HG03135 (cell line): Measurements from ENCODE around the gene PAX9.
A peak's percentile ranks its signal among the peaks of the same experiment; 100 is the strongest.

Experiments
- ATAC-seq: cut with Tn5 transposase; IDR thresholded peaks from one replicate; pipeline ENCODE4 v1.9.1; 2021; ENCODE audit warnings: mild to moderate bottlenecking, moderate library complexity; ENCODE audit not compliant: unreplicated experiment

PAX9 gene

DNA sequence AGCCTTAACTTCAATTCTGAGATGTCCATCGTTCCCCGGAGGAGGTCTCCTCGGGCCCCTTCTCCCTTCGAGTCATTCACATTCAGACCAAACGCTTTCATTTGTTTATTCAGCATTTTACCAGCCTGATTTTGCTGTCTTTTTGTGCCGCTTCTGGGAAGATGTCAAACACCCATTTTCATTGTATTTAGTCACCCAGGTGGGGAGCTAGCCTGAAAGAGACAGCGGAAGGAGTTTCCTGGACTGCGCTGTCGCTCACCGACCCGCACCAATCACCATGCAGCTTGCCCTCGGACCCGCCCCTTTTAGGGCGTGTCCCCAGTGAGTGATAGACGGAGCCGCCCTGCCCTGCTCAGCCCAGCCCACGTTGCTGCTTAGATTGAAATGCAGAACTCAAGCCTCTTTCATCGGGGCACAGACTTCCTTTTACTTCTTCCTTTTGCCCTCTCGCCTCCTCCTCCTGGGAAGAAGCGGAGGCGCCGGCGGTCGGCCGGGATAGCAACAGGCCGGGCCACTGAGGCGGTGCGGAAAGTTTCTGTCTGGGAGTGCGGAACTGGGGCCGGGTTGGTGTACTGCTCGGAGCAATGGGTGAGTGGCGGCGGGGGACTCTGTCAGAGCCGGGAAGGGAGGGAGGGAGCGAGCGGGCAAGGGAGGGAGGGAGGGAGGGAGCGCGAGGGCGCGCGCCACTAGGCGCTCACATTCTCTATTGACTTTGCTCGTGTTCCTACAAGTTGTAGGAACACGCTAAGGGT is at the start of gene PAX9:
Gene PAX9 (plus strand): TSS at position 355 of the 752 bp plus-strand sequence. CDS start 230 bp downstream, at position 585.
- peak; percentile 79 for ATAC-seq

DNA sequence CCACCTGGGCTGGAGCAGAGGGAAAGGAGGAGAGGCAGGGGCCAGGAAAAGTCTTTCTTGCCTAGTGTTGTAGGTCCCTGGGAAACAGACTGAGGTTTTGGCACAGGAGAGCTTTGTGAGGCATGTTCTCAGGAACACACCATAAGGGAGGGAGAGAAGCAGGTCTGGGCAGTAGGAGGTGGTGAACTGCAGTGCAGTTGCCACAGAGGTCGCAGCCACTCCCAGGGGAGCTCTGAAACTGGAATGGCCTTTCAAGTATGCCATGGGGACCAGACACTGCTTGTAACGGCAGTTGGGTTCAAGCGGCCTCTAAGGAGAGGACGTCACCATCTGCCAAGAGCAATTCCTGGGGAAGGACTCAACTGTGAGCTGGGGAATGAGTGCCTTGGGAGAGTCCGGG is 43.8 kb upstream of the PAX9 start:
- no peak for ATAC-seq

- ATAC-seq = no peak
These were observed 43.0 kb upstream of the PAX9 start for GRCh38 chr14:36618641-36619040.

DNA sequence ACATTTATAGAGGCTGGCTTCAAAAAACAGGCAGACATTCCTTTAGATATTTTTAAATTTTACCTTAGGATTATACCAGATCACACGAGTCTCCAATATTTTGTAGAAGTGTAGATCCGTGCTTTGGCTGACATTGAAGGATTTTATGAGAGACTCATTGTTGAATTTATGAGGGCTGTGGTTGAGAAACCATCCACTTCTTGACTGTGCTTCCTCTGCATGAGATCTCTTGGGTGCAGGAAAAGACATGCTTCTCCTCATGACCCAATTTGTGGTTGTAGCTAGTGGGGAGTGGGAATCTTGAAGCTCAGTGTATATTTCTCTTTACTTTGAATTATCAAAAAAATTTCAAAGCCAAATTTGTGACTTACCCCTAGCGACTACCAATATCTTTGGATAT is 42.5 kb upstream of the PAX9 start:
- no peak for ATAC-seq

DNA sequence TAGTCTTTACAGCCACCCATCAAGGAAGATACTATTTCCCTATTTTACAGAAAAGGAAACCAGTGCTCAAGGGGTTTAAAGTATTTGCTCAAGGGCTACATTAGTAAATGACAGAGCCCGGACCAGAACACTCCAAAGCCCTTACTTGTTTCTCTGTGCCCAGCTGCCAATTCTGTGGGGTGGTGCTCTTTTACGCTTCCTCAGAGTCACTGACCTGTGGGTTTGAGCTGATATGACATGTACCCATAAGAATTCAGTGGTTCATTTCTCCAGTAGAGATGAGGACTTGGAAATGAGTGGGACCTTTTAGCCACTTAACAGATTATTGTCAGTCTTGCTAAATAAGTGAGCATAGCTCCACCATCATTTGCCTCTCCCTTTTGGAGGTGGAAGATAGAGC is 41.8 kb upstream of the PAX9 start:
- ATAC-seq = no peak

DNA sequence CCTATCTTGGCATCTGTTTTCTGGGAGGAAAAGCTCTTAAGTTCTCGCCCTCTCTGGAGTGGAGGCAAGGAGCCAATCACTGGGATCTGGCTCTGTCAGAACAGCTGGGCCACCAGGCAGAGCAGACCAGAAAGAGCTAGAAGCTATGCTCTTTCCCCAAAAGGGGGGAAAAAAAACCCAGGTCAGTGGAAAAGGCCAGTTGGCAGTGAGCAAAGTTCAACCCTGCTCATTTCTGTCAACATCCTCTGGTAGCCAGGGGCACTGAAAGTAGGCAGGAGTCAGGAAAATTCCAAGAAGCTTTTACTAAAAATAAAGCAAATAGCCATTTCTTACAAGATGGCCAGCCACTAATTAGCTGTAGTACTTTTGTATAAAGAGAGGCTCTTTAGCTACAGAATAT is 36.6 kb upstream of the PAX9 start:
- ATAC-seq = no peak

DNA sequence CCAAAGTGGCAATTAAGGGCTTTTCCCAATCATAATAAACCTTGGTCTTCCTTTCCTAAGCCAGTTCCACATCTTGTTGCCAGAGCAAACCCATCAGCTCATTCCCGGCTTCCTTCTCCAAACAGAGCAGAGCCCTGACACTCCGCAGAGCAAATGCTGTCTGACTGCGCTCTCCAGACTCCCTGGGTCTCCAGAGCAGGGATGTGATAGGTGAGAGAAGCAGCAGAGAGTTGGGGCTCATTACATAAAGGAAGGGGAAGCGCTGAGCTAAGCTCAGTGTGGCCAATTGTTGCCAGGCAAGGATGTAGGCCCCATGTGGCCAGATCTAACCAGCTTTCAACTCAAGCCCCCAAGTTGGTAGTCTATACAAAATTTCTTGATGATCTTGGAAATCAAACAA is 36.2 kb upstream of the PAX9 start:
- no peak for ATAC-seq

- ATAC-seq = no peak
These were observed 35.5 kb upstream of the PAX9 start for GRCh38 chr14:36626151-36626550.

GRCh38 chr14:36627981-36628380 is 33.7 kb upstream of the PAX9 start:
- ATAC-seq = no peak

GRCh38 chr14:36633580-36633979 is 28.1 kb upstream of the PAX9 start:
- no peak for ATAC-seq

- no peak for ATAC-seq
These were observed 14.8 kb upstream of the PAX9 start for GRCh38 chr14:36646664-36647416.

DNA sequence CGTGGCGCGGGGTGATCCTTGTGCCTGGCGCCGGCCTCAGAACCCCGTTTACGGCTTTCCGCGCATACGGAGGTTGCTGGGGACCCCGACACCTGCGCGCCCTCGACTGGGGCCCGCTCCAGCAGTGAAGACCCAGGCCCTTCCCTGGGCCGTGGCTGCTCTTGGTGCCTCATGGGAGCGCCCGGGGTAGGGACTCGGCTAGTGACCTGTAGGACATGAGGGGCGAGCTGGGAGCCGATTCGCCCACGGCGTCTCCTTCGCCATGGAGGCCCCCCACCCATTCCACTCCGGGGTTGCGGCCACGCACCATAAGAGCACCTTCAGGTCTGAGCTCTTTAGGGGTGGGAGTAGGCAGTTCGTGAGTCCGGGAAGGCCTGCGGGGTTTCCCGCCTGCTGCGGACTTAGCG is 14.2 kb upstream of the PAX9 start:
- no peak for ATAC-seq

DNA sequence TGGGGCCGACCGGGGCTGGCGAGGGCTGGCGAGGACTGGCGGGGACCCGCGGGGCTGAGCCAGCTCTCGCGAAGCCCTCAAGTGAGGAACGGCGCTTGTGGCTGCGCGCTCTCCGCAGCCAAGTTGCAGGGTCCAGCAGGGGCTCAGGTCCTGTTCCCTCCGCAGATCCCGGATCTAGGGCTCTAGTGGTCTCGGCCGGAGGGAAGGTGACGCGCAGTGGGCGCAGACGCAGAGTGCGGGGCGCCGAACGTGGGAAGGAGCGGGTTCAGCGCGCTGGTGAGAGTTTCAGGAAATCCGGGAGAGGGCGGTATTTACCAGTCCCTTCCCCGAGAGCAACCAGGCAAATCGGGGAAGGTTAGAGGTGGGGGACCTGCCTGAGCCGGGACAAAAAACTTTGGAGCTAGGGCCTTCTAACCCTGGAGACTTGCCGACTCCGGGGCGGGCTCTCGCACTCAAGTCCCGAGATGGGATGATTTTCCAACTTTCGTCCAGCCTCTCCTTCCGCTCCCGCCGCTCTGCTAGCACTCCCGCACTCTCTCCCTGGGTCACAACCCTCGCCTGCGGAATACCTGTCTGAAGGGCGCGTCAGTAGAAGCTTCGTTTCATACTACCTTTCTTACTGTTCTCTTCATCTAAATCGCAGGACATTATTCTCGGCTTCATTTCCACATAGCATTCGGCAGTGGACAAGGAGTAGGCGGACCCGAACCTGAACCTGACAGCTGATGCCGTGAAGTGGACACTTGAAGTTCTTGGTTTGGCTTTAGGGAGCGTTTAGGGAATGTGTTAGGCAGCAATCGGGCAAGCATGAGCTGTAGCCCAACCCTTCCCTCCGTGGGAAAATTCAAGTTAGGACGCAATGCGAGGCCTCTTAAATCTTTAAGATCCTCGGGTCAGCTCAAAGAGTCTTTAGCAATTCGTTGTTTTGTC is 13.6 kb upstream of the PAX9 start:
- no peak for ATAC-seq

- no peak for ATAC-seq
These were observed 11.6 kb upstream of the PAX9 start for GRCh38 chr14:36649872-36650650.

DNA sequence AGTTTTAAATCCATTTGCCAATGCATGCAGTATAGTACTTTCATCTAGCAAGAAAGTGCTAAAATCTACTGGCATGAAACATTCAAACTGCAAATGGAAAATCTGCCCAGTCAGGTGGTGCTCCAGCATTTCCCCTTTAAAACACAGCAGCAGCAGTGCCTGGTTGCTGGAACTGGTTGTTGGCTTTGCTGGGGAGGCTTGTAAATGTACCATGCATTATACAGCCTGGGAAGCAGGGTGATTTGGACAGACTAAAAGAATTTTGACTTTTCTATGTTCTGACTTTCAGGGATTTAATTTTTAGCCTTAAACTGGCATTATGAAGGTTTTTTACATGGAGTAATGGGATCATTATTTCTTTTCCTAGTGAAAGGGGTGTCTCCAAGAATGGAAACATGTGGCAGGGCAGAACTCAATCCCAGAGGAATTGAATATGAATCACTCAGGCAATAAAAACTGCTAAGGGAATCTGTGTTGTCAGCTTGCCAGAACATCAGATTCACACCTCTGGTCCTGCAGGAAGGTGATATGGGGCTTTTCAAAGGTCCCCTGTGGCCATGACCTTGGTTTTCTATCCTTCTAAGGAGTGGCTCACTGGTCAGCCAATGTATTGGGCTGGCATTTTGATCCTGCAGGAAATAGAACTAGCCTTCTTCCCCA is 9.0 kb upstream of the PAX9 start:
- ATAC-seq = no peak

DNA sequence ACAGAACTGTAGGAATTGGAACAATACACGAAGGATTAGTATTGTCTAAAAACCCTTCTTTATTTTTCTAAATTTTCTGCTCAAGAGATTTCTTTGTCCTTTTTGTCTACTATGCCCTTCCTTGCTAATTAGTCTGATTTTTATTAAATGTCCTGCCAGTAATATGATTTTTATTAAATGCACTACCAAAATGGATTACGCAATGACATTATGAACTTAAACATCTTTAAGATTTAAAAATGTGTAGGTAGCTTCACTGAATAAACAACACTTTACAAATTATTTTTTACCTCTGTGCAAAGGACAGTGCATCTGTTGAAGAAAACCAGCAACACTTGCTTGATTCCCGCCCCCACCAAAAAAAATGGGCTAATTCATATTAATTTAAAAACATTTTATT is 8.2 kb upstream of the PAX9 start:
- ATAC-seq = no peak

GRCh38 chr14:36653962-36654793 is 7.5 kb upstream of the PAX9 start:
- no peak for ATAC-seq

DNA sequence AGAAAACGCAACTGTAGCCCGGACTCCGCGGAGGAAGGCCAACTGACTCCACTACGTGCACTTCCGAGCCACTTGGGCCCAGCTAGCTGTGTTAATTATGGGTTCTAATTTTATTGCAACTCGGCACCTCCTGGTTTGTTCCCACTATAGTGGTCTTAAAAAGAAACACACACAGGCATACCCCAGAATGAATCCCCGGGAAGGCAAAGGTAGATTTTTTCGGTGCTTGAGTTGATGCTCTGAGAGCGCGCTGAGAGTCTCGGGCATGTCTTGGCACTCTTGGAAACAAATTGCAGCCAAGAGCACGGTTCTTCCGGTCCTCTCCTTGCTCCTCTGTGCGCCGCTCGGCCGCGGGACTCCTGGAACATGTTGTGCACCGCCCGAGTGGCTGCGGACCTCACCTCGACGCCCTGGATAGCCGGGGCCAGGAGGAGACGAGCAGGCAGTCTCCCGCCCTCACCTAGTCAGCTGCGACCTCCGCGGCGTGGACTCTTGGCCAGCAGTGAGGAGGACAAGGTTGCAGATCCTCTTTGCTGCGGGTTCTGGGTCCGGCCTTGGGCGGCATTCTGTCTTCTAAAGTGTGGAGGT is 6.8 kb upstream of the PAX9 start:
- ATAC-seq = no peak

DNA sequence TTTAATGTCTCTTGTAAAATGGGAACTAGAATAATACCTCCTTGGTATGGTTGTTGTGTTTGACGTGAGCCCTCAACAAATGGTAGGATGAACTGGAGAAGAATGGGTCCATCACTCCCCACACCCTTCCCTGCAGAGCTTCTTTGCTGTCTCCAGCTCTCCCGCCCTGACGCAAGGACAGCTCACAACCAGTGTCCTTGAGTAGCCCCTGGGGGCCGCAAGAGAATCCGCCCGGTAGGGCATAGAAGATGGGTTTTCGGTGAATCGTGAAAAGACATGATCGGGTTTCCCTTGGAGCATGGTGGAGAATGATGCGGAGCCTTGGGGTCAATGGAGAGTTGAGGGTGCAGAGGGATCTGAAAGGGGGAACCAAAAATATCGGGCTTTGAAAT is 6.1 kb upstream of the PAX9 start:
- no peak for ATAC-seq
